Panc1 (cell line): Measurements from ENCODE around the gene ARHGEF37. TPM values are rescaled to one million over a fixed set of nuclear protein-coding genes. Genes with fewer than 3 reads are reported as not detected.

ENCODE experiments used
- ATAC-seq: fragments of 200-7000 bp; cut with Tn5 transposase; 2 replicates; pipeline ENCODE4 v1.9.1; 2020; ENCODE audit warnings: mild to moderate bottlenecking, moderate library complexity
- BruUV-seq: library from RNA; stranded (reverse); fragments of 400-500 nt; replicated peaks from 2 replicates; lab custom pipeline; 2021; lab: Mats Ljungman, UMichigan
- CTCF ChIA-PET: fragments of 300-600 bp; sonication (Branson Sonifier 250); formaldehyde crosslinking; loops from one replicate; lab custom pipeline; 2022; ENCODE audit warnings: antibody characterized with exemption; lab: Charles Lee
- POLR2A ChIA-PET: fragments of 300-600 bp; sonication (Branson Sonifier 250); formaldehyde crosslinking; loops from one replicate; lab custom pipeline; 2022; ENCODE audit warnings: antibody characterized with exemption; lab: Charles Lee
- DNase-seq: peaks from one replicate; pipeline ENCODE4 v3.0.0-alpha.2; 2010; ENCODE audit warnings: low read depth, low spot score
- H3K27ac ChIP-seq: 2 replicates; pipeline ENCODE4 v1.5.1; 2011; ENCODE audit warnings: mild to moderate bottlenecking, low read length, inconsistent platforms
- H3K27me3 ChIP-seq: fragments of 200-500 bp; sonication (Bioruptor generic); 2 replicates; pipeline ENCODE4 v1.6.0; 2014; ENCODE audit warnings: low read length, inconsistent platforms; ENCODE audit not compliant: control insufficient read depth, insufficient read depth
- H3K36me3 ChIP-seq: fragments of 200-500 bp; sonication (Bioruptor generic); 2 replicates; pipeline ENCODE4 v1.5.1; 2014; ENCODE audit warnings: inconsistent platforms, mild to moderate bottlenecking, low read length, moderate library complexity; ENCODE audit not compliant: control insufficient read depth, insufficient read depth
- H3K4me1 ChIP-seq: 2 replicates; pipeline ENCODE4 v1.5.1; 2011; ENCODE audit warnings: inconsistent platforms, mild to moderate bottlenecking, low read length, moderate library complexity; ENCODE audit not compliant: control insufficient read depth, insufficient read depth
- H3K4me3 ChIP-seq, 2 experiments: 2 replicates each; pipeline ENCODE4 v1.5.1; 2011 to 2012; ENCODE audit warnings: low read depth in 2 of 2, low read length in 2 of 2, mild to moderate bottlenecking in 2 of 2, inconsistent platforms in 1 of 2, moderate library complexity in 1 of 2
- H3K9me3 ChIP-seq: fragments of 200-500 bp; sonication (Bioruptor generic); 2 replicates; pipeline ENCODE4 v1.5.1; 2014; ENCODE audit warnings: low read depth, mild to moderate bottlenecking, inconsistent platforms, low read length, moderate library complexity; ENCODE audit not compliant: control insufficient read depth, insufficient read depth
- CTCF ChIP-seq: fragments of 450-650 bp; IDR thresholded peaks from 2 replicates; pipeline ENCODE4 v1.5.1; 2017; ENCODE audit warnings: mild to moderate bottlenecking
- POLR2AphosphoS5 ChIP-seq: IDR thresholded peaks from 2 replicates; pipeline ENCODE4 v1.6.1; 2012; ENCODE audit warnings: mild to moderate bottlenecking, low read depth, low read length, moderate library complexity
- REST ChIP-seq, 2 experiments: IDR thresholded peaks; 2 replicates each; pipeline ENCODE4 v1.6.1; 2011 to 2012; ENCODE audit warnings: low read depth in 2 of 2, control low read depth in 1 of 2, low read length in 1 of 2, mild to moderate bottlenecking in 1 of 2, moderate library complexity in 1 of 2; ENCODE audit not compliant: insufficient read depth in 1 of 2
- SIN3A ChIP-seq: IDR thresholded peaks from 2 replicates; pipeline ENCODE4 v1.6.1; 2012; ENCODE audit warnings: low read depth, mild to moderate bottlenecking, low read length, moderate library complexity, borderline replicate concordance; ENCODE audit not compliant: insufficient read depth
- TCF7L2 ChIP-seq: IDR thresholded peaks from 2 replicates; pipeline ENCODE4 v1.6.1; 2011; ENCODE audit warnings: mild to moderate bottlenecking, low read depth, low read length, inconsistent platforms
- in situ Hi-C: cut with HindIII; loops from 2 replicates; pipeline ENCODE4 v1.10.0; 2016; ENCODE audit warnings: low sequenced_read_pairs, low pct_unique_long_range_greater_than_20kb
- intact Hi-C: fragments of 100-400 bp; cut with micrococcal nuclease; formaldehyde crosslinking; loops from one replicate; pipeline ENCODE4 v1.10.0; 2022; ENCODE audit not compliant: unreplicated experiment
- total RNA-seq: library from RNA; stranded (reverse); gene quantifications from one replicate; pipeline ENCODE4 v1.2.1, GENCODE V29; 2021; ENCODE audit not compliant: unreplicated experiment

Gene ARHGEF37
- total RNA-seq, 1 experiment from 2014 or later, result 3.2 TPM

- no peaks in the 10 kb centered on the region for H3K27me3 ChIP-seq
- H3K36me3 ChIP-seq, result peaks cover 30% of the 10 kb centered on the region
- in situ Hi-C loops (no loop called here), intact Hi-C loops (no loop called here)
- ATAC-seq, result no peak
- POLR2A ChIA-PET, result interaction anchor here (0.6 to 1.4 kb wide), 4 partner anchors 10 to 1102 kb away, joined by 3 to 6 read pairs (median 3); no protein-coding TSS in a partner anchor
- TF ChIP-seq POLR2AphosphoS5 (no peak), REST (IDR thresholded peaks at IDR 0.05; ENCODE audit: insufficient read depth in 1 of 2, low read depth in 2 of 2, low read length in 1 of 2) (no peak), SIN3A (no peak), TCF7L2 (no peak), CTCF (no peak)
- H3K9me3 ChIP-seq, result no peaks in the 10 kb centered on the region
- H3K27ac ChIP-seq, result no peak overlapping the region
- H3K4me1 ChIP-seq, result peaks cover 29% of the 10 kb centered on the region
- CTCF ChIA-PET, result interaction anchor here (0.7 kb wide), 2 partner anchors 303 to 1060 kb away, joined by 3 to 4 read pairs; no protein-coding TSS in a partner anchor
- no peak overlapping the region for H3K4me3 ChIP-seq
- BruUV-seq, result no TSS peak
- DNase-seq, result no peak
Observed at GRCh38 chr5:149544028-149544420, 37.3 kb upstream of the ARHGEF37 start.

DNA sequence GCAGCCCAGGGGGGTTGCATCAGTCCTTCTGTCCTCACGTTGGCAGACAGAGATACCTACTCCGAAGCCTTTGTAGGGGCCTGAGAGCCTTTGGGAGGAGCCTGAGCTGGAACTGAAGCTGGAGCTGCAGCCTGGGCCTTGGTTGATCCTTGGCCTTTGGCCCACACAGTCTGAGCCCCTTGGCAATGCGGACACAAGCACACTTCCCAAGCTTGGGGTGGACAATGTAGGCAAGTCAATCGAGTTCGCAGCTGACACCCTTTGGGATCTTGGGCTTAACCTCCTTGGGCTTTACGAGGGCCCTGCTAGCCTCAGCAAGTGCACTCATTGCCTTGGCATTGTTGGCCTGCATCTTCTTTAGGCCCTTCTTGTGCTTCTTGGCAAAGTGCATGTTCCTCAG, 36.0 kb upstream of the ARHGEF37 start:
- BruUV-seq, result no TSS peak
- no peak overlapping the region for H3K4me3 ChIP-seq
- in situ Hi-C loops (no loop called here), intact Hi-C loops (no loop called here)
- TF ChIP-seq CTCF (no peak), SIN3A (no peak), TCF7L2 (no peak), POLR2AphosphoS5 (no peak), REST (IDR thresholded peaks at IDR 0.05; ENCODE audit: insufficient read depth in 1 of 2, low read depth in 2 of 2, low read length in 1 of 2) (no peak)
- ATAC-seq, result no peak
- POLR2A ChIA-PET, result no interaction called here
- DNase-seq, result no peak
- peaks cover 26% of the 10 kb centered on the region for H3K4me1 ChIP-seq
- no peak overlapping the region for H3K27ac ChIP-seq
- peaks cover 38% of the 10 kb centered on the region for H3K36me3 ChIP-seq
- CTCF ChIA-PET, result no interaction called here
- no peaks in the 10 kb centered on the region for H3K27me3 ChIP-seq
- no peaks in the 10 kb centered on the region for H3K9me3 ChIP-seq
